Left renal pelvis (tissue), 4 donors: ENCODE data around the gene RIC1. TPM values are rescaled to one million over a fixed set of nuclear protein-coding genes. Genes with fewer than 3 reads are reported as not detected.
"Not testable (repeated sequence)": the region's sequence is repeated elsewhere in the genome, so short reads cannot be mapped to it uniquely, and the experiment has no call there.

Experiments
- DNase-seq, 4 donors: peaks; one replicate each; pipeline ENCODE4 v3.0.0-alpha.2; 2013; ENCODE audit warnings: low read depth in 4 of 4, low spot score in 3 of 4
- polyA plus RNA-seq, 4 donors: library from polyadenylated mRNA; unstranded; fragments of 120-200 nt; gene quantifications; one replicate each; pipeline ENCODE4 v1.2.1, GENCODE V29; 2013; ENCODE audit not compliant: insufficient read length in 4 of 4

RIC1 gene
- polyA plus RNA-seq, 4 donors, result 28.6 to 36.0 (median 30.8) TPM

- no peak for DNase-seq
These were observed 89.6 kb downstream of the RIC1 start for GRCh38 chr9:5718296-5719032.

GRCh38 chr9:5719100-5719926 lies 90.4 kb downstream of the RIC1 start:
- DNase-seq, result no peak

- no peak for DNase-seq
These were observed 91.2 kb downstream of the RIC1 start for GRCh38 chr9:5720151-5720550.

GRCh38 chr9:5721279-5722087 lies 92.6 kb downstream of the RIC1 start:
- no peak for DNase-seq

GRCh38 chr9:5722679-5723078 lies 93.8 kb downstream of the RIC1 start:
- DNase-seq, result not testable (repeated sequence)

GRCh38 chr9:5735072-5735471 lies 106.2 kb downstream of the RIC1 start:
- no peak for DNase-seq

GRCh38 chr9:5736563-5737346 lies 107.8 kb downstream of the RIC1 start:
- no peak for DNase-seq

GRCh38 chr9:5743109-5743508 lies 114.2 kb downstream of the RIC1 start:
- no peak for DNase-seq

- DNase-seq, result no peak
These were observed 119.5 kb downstream of the RIC1 start for GRCh38 chr9:5748438-5748837.

GRCh38 chr9:5749306-5749705 lies 120.4 kb downstream of the RIC1 start:
- DNase-seq, result no peak

GRCh38 chr9:5750569-5750968 lies 121.7 kb downstream of the RIC1 start:
- DNase-seq, result no peak

- DNase-seq, result no peak
These were observed 127.7 kb downstream of the RIC1 start for GRCh38 chr9:5756633-5757032.

GRCh38 chr9:5760338-5760737 lies 131.4 kb downstream of the RIC1 start:
- no peak for DNase-seq

GRCh38 chr9:5762421-5762820 lies 133.5 kb downstream of the RIC1 start:
- DNase-seq, result no peak

- DNase-seq, result no peak
These were observed 135.4 kb downstream of the RIC1 start for GRCh38 chr9:5764130-5764868.

- no peak for DNase-seq
These were observed 139.3 kb downstream of the RIC1 start for GRCh38 chr9:5767968-5768932.

GRCh38 chr9:5773324-5773999 lies 144.6 kb downstream of the RIC1 start:
- DNase-seq, result no peak

- no peak for DNase-seq
These were observed 149.9 kb downstream of the RIC1 start for GRCh38 chr9:5778805-5779204.
